DMS53 (cell line): ENCODE results near the gene LRRC45.
A peak's percentile ranks its signal among the peaks of the same experiment; 100 is the strongest.

Experiments
- DNase-seq: peaks from one replicate; lab custom pipeline; 2025; lab: John Stamatoyannopoulos, UW

LRRC45 gene

GRCh38 chr17:82008258-82008940, 14.7 kb upstream of the LRRC45 start:
- no peak for DNase-seq

GRCh38 chr17:82008941-82009405, 14.1 kb upstream of the LRRC45 start:
- no peak for DNase-seq

GRCh38 chr17:82009413-82009812, 13.7 kb upstream of the LRRC45 start:
- no peak for DNase-seq

GRCh38 chr17:82010575-82011525, 12.3 kb upstream of the LRRC45 start:
- DNase-seq = no peak

- no peak for DNase-seq
These were observed 11.4 kb upstream of the LRRC45 start for GRCh38 chr17:82011617-82012187.

- no peak for DNase-seq
These were observed 10.9 kb upstream of the LRRC45 start for GRCh38 chr17:82012261-82012639.

GRCh38 chr17:82012640-82013295, 10.3 kb upstream of the LRRC45 start:
- DNase-seq = peak; percentile 55

- no peak for DNase-seq
These were observed 9.8 kb upstream of the LRRC45 start for GRCh38 chr17:82013341-82013740.

GRCh38 chr17:82013772-82014321, 9.3 kb upstream of the LRRC45 start:
- DNase-seq = no peak

- DNase-seq = no peak
These were observed 8.7 kb upstream of the LRRC45 start for GRCh38 chr17:82014432-82014831.

GRCh38 chr17:82014971-82015310, 8.2 kb upstream of the LRRC45 start:
- DNase-seq = no peak

GRCh38 chr17:82015311-82015971, 7.7 kb upstream of the LRRC45 start:
- no peak for DNase-seq

GRCh38 chr17:82016061-82016874, 6.8 kb upstream of the LRRC45 start:
- DNase-seq = no peak

- DNase-seq = no peak
These were observed 6.1 kb upstream of the LRRC45 start for GRCh38 chr17:82016875-82017459.

GRCh38 chr17:82017612-82018151, 5.4 kb upstream of the LRRC45 start:
- DNase-seq = no peak

- peak; percentile 81 for DNase-seq
These were observed 4.7 kb upstream of the LRRC45 start for GRCh38 chr17:82018152-82018988.

GRCh38 chr17:82018989-82019689, 4.0 kb upstream of the LRRC45 start:
- no peak for DNase-seq
